Activated gamma-delta T cell treated with anti-CD3 and anti-CD28 coated beads, Interleukin-2, amount 50 U/mL, for 16 hours (primary cell): Measurements from ENCODE around the gene SLC6A15.

ENCODE experiments used
- DNase-seq: peaks from one replicate; pipeline ENCODE4 v3.0.0-alpha.2; 2020; ENCODE audit warnings: low read depth

SLC6A15 gene

DNA sequence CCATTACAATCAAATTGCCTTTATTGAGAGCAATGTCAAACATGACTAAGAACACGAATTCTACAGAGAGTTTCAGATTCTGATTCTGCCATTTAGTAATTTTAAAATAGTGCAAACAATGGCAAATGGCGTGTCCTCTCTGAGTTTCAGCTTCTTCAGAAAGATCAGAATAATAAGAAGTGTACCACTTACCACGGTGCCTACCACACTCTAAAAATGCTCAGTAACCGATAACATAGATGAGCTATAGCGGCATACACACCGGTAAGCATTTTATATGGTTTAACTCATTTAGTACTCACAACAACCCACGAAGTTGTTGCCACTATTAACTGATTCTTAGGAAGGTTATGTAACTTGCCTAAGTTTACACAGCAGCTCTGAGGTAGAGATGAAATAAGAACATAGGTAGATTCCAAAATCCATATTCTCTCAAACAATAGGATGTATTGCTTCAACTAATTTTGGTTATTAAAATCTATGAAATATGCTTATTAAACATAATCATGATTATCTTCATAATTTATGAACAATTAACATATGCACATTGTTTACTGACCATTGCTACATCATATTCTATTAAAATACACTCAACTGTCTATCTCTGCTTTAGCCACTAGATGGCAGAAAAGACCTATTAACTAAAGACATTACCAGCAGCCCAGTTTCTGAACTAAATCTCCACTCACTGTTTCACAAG, 38.3 kb downstream of the SLC6A15 start:
- no peak for DNase-seq

DNA sequence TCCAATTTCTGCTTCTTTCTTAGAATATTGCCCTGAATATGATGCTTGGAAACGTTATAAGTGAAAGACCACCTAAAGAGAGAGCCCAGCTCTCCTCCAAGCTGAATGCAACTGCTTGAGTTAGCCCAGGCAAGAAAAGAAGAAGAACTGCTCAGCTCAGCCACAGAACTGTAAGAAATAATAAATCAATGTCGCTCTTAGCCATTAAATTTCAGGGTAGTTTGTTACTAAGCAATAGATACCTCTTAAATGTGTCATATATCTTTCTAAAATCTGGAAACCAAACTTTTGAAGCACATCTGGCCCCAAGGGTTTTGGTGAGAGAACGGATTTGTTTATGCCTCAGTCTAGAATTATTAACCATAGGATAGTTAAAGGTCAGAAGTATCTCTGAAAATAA, 50.4 kb downstream of the SLC6A15 start:
- no peak for DNase-seq

GRCh38 chr12:84860718-84861117, 51.9 kb downstream of the SLC6A15 start:
- no peak for DNase-seq

- no peak for DNase-seq
These were observed 53.8 kb downstream of the SLC6A15 start for GRCh38 chr12:84858796-84859195.

DNA sequence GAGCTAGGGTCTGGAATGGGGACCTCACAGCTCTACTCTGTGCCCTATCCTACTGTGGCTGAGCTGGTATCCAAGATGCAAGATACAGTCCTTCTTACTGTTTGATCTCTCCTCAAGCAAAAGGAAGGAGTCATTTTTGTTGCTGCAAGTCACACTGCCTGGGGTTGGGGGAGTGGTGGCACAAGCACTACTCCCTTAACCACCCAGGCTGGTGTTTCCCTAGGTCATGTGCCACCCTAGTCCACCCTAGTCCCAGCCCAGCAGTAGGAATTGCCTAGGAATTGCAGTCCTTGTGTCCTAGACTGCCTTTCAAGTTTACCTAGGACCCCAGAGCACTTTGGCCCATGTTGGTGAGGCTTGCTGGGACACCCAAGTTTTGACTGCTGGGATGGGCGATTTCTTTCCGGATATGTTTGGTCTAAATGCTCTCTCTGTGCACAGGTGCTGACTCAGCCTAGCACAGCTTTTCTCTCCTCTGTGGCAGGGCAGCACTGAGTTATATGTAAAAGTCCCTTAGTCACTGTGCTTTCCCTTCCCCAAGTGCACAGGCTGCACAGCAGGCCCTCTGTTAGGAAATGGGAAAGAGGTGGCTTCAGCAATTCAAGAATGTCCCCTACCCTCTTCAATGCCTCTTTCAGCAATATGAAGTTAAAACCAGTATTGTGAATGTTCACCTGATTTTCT, 54.9 kb downstream of the SLC6A15 start:
- no peak for DNase-seq

DNA sequence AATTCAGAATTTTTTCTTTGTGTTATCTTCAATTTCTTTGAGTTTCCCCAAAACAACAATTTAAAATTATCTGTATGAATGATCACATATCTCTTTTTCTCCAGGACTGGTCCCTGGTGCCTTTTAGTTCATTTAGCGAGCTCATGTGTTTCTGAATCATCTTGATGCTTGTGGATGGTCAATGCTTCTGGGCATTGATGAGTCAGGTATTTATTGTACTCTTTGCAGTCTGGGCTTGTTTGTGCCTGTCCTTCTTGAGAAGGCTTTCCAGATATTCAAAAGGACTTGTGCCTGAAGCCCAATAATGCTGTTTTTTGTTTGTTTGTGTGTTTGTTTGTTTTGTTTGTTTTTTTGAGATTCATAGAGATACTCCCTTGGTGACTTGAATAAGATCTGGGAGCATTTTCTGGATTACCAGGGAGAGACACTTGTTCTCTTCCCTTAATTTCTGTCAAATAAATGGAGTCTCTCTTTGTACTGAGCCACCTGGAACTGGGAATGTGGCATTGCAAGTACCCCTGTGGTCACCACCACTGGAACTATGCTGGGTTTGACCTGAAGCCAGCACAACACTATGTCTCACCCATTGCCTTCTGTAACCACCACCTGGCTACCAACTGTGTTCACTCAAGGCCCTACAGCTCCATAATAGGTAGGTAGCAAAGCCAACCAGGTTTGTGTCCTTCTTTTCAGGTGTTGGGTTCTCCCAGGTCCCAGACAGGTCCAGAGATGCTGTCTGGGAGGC, 56.3 kb downstream of the SLC6A15 start:
- DNase-seq: no peak

DNA sequence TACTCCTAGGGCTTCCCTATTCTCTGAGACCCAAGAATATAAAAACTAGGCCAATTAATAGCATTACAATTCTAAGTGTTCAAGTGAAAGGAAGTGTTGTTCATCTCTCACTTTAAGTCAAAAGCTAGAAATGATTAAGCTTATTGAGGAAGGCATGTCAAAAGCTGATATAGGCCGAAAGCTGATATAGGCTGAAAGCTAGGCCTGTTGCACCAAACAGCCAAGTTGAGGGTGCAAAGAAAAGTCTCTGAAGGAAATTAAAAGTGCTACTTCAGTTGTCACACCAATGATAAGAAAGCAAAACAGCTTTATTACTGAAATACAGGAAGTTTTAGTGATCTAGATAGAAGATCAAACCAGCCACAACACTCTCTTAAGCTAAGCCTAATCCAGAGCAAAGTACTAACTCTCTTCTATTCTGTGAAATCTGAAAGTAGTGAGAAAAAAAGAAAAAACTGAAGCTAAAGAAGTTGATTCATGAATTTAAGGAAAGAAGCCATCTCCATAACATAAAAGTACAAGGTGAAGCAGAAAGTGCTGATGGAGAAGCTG, 68.9 kb downstream of the SLC6A15 start:
- no peak for DNase-seq

DNA sequence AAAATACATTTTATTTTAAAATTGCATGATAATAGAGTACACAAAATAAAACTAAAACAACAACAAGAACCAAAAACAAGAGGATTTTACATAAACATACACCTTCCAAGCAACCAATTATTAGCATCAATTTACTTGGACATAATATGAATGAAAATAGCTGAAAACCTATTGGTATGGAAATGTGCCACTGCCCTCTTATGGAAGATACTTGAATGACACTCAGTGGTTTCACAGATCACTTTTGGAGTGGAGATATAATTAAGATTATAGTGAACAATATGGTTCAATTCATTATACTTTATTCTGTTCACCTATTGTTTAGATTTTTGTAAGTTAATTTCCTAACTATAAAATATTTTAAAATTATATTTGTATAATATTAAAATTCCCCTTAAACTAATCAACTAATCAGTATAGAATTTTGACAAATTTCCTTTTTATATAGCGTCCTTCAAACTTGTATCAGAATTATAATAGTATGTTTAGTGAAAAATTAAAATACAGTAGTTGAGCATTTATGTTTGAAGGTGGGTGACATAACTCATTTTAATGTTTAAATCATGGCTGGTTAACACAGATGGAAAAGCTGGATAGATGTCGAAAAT, 70.1 kb downstream of the SLC6A15 start:
- no peak for DNase-seq

DNA sequence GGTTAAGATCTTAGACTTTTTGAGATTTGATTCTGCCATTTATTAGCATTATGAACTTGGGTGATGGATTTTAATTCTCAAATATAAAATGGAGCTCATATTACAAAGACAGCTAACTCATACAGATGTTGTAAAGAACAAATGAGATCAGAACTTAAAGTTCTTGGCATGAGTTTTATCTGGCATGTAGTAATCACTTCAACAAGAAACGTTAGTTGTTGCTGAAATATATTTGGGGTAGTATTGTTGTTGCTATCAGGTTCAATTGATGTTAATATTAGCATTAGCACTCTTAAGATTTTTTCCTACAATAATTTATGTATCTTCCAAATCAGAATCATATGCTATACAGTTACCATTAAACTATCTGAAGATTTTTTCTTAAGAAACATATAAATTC, 71.0 kb downstream of the SLC6A15 start:
- DNase-seq: no peak

GRCh38 chr12:84840356-84840755, 72.2 kb downstream of the SLC6A15 start:
- no peak for DNase-seq

DNA sequence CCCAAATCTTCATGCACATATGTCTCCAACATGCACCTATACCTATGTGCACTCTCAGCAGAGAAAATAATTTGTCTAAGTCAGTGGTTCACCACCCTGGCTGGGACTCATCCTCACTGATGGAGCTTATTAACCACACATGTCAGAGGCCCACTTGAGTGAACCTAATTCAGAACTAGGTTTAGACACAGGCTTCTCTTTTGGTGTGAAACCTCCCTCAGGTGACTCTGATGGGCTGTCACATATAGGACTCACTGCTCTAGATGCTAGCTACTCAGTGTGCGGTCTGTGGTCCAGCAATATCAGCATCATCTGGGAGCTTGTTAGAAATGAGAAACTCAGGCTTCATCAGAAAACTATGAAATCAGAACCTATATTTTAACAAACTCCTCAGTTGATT, 85.7 kb downstream of the SLC6A15 start:
- no peak for DNase-seq

GRCh38 chr12:84825149-84825548, 87.5 kb downstream of the SLC6A15 start:
- DNase-seq: no peak

DNA sequence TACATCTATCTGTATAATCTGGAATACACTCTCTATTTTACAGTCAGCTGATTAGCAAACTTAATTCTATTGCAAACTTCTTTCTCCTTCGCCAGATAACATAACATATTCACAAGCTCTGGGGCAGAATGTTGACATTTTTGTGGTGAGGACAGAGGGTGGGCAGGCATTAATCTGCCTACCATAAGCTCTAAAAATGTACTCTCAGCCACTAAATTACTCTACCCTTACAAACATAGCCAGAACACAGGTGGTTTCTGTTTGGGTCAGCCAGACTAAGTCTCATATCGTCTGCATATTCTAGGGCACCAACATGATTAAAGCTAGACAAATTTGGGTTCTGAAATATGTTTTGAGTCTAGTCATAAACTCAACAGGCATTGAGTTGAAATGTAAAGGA, 90.1 kb downstream of the SLC6A15 start:
- no peak for DNase-seq

GRCh38 chr12:84816916-84817695, 95.5 kb downstream of the SLC6A15 start:
- DNase-seq: no peak

- DNase-seq: no peak
These were observed 97.8 kb downstream of the SLC6A15 start for GRCh38 chr12:84814664-84815245.

DNA sequence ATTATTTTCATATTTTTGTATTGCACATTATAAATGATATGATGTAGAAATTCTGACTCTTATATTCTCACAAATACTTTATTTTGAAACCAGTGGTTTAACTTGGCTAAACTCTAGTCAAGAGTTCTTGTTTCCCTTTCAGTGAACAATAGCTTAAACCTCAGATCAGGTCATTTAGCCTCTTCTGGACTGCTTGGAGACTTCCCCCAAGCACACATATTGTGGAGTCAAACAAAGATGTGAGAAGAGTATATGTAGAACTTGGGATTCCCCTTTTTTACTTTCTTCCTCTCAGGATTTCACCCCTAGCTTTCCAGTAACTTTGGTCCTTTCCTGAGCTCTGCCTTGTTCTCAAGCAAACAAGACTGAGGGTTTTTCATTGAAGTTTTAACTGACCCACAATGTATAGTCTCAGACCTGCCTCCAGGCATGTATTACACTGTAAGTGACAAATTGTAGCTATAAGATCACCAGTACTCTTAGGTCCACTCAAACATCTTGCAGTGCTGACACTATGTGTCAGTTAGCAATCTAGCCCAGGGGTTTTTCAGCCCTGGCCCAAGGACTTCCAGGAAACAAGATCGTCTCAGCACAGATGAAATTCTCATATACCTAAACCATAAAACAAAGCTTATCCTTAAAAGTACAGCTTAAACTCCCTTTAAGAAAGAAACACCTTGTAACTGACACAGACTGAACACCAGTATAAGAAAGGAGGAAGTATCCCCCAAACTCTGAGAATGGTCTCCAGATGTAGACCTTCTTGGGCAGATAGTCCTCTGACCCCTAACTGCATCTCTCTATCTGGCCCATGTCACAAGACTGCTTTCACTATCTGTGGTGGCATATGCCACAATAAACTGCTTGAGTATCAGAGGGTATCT, 98.6 kb downstream of the SLC6A15 start:
- no peak for DNase-seq

DNA sequence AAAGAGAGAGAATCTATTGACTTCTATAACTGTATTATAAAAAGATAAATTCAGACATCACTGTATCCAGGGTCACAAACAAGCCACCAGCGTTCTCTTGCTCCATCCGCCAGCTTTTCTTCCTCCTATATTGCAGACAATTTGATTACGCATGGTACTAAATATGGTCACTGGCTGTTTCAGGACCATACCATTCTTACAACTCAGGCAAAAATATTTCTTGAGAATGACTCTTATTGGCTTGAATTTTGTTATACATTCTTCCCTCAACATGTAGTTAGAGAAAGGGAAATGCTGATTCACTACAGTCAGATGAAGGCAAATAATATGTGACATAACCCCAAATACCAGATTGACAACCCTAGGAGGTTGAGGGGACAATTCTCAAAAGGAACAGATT, 101.3 kb downstream of the SLC6A15 start:
- no peak for DNase-seq

GRCh38 chr12:84810611-84811010, 102.0 kb downstream of the SLC6A15 start:
- no peak for DNase-seq
